AG04450 (cell line): ENCODE measurements around the gene WASHC3. TPM values are rescaled to one million over a fixed set of nuclear protein-coding genes. Genes with fewer than 3 reads are reported as not detected.

Source experiments
- CTCF ChIA-PET: fragments of 300-600, 350-600 bp; formaldehyde crosslinking; extraction: SDS; loops from one replicate; lab custom pipeline; 2022; ENCODE audit warnings: antibody characterized with exemption, inconsistent platforms; lab: Charles Lee
- POLR2A ChIA-PET: fragments of 350-600 bp; formaldehyde crosslinking; extraction: SDS; loops from one replicate; lab custom pipeline; 2021; ENCODE audit warnings: antibody characterized with exemption, inconsistent platforms; lab: Yijun Ruan, JAX
- DNase-seq: peaks from one replicate; pipeline ENCODE4 v3.0.0-alpha.2; 2011; ENCODE audit warnings: low read depth, low spot score
- H3K27ac ChIP-seq: one replicate; pipeline ENCODE4 v1.5.1; 2012; ENCODE audit warnings: low read depth, low read length, control low read depth
- H3K27me3 ChIP-seq: one replicate; pipeline ENCODE4 v1.6.0; 2012; ENCODE audit warnings: low read length; ENCODE audit not compliant: control insufficient read depth, insufficient read depth
- H3K4me3 ChIP-seq: 2 replicates; pipeline ENCODE4 v1.5.1; 2011; ENCODE audit warnings: mild to moderate bottlenecking, low read depth, low read length, control low read depth
- H3K9me3 ChIP-seq: 2 replicates; pipeline ENCODE4 v1.5.1; 2012; ENCODE audit warnings: low read length; ENCODE audit not compliant: control insufficient read depth, insufficient read depth
- polyA plus RNA-seq: library from polyadenylated mRNA; depleted of rRNA; stranded (reverse); fragments of >200 nt; gene quantifications from 2 replicates; pipeline ENCODE4 v1.2.3, GENCODE V29; 2011
- TF ChIP-seq, protein P1 (sequence below): IDR thresholded peaks from 2 replicates; pipeline ENCODE4 v1.5.1; 2011; ENCODE audit warnings: low read depth, low read length, control low read depth, inconsistent platforms

Gene WASHC3
- polyA plus RNA-seq, 1 experiment, result 93.8 TPM

DNA sequence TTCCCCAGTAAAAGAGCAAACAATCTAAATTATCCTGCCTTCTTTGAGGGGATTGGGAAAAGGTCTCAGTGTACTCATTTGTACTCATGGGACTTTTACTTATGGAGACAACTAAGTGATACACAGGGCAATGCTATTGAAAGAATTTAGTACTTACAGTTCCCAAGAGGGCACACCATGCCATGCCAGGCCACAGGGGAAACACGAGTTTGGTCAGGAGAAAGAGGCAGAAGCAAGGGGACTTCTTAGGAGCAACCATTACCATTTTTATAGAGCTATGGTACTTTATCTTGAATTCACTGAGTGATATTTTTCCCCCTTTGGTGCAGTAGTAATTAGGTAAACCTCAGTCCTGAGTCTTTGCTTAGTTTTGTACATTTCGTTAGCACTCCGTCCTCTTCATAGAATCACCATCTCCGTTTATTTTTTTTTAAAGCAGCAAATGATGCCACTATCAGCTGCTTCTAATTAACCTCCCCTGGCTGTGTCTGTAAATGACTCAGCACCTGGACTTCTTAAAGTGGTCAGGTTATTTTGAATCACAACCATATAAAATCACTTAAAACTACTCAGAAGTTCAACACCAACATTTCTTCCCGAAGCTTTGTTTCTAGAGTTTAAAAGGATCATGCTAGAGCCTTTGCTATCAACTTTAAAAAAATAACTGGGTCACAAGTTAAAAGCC lies 5.9 kb upstream of the WASHC3 start:
- DNase-seq, result no peak

DNA sequence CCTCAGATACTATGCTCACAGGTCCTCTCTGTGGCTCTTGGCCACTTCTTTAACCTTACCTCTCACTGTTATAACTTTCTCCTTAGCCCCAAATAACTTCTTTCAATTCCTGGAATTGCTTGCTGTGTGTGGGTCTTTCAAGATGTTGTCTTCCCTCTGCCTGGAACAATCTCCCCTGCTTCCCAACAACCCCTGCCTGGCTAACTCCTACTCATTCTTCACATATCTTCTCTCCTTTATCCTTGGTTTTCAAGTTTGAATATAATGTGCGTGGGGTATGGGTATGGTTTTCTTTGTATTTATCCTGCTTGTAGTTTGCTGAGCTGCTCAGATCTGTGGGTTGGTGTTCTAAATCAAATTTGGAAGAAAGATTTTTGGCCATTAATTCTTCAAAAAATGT lies 2.7 kb upstream of the WASHC3 start:
- Histone ChIP-seq H3K27ac (no peak overlapping the region), H3K27me3 (no peaks in the 10 kb centered on the region), H3K9me3 (no peaks in the 10 kb centered on the region), H3K4me3 (no peak overlapping the region)
- CTCF ChIA-PET, result no interaction called here
- POLR2A ChIA-PET, result no interaction called here
- no peak for DNase-seq
- TF ChIP-seq, protein P1, sequence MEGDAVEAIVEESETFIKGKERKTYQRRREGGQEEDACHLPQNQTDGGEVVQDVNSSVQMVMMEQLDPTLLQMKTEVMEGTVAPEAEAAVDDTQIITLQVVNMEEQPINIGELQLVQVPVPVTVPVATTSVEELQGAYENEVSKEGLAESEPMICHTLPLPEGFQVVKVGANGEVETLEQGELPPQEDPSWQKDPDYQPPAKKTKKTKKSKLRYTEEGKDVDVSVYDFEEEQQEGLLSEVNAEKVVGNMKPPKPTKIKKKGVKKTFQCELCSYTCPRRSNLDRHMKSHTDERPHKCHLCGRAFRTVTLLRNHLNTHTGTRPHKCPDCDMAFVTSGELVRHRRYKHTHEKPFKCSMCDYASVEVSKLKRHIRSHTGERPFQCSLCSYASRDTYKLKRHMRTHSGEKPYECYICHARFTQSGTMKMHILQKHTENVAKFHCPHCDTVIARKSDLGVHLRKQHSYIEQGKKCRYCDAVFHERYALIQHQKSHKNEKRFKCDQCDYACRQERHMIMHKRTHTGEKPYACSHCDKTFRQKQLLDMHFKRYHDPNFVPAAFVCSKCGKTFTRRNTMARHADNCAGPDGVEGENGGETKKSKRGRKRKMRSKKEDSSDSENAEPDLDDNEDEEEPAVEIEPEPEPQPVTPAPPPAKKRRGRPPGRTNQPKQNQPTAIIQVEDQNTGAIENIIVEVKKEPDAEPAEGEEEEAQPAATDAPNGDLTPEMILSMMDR, result no peak

More for the DNA sequence above, 5.9 kb upstream of the WASHC3 start:
- CTCF ChIA-PET, result interaction anchor here (0.5 to 0.7 kb wide), 3 partner anchors 12 to 307 kb away, joined by 3 to 4 read pairs (median 3); no protein-coding TSS in a partner anchor
- POLR2A ChIA-PET, result no interaction called here
- Histone ChIP-seq H3K9me3 (no peaks in the 10 kb centered on the region), H3K4me3 (no peak overlapping the region), H3K27me3 (no peaks in the 10 kb centered on the region), H3K27ac (no peak overlapping the region)
- TF ChIP-seq, protein P1, result no peak

DNA sequence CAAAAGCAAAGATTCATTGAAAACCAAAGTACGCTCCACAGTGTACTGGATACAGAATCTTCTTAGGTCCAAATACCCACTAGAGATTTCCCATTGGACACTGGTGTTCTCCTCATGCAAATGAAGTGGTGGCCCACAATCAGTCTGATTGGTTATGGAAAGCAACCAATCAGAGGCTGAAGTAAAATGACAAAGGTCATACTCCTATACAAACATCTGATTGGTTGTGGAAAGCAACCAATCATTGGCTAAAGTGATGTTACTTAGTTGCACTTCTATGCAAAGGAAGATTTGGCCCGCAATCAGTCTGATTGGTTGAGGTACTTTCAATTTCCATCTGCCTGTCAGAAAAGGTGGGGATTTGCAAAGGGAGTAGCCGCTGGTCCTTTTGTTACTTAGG lies 1.3 kb upstream of the WASHC3 start:
- no peak for DNase-seq
- Histone ChIP-seq H3K4me3 (no peak overlapping the region), H3K9me3 (no peaks in the 10 kb centered on the region), H3K27ac (no peak overlapping the region), H3K27me3 (no peaks in the 10 kb centered on the region)
- CTCF ChIA-PET, result no interaction called here
- TF ChIP-seq, protein P1, result no peak
- POLR2A ChIA-PET, result no interaction called here

DNA sequence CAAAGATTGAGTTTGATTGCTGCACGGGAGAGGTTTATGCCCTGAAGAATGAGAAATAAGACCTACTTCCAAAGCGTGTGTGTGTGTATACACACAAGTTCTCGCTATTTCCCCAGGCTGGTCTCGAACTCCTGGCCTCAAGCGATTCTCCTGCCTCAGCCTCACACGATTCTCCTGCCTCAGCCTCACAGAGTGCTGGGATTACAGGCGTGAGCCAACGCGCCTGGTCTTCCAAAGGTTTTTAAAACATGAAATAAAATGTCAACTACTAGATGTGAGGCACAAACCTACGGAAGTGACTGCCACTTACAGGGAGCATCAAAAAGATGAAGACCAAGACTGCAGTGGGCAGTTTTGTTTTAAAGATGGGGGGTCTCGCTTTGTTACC lies 622 bp upstream of the WASHC3 start:
- Histone ChIP-seq H3K27ac (no peak overlapping the region), H3K27me3 (no peaks in the 10 kb centered on the region), H3K9me3 (no peaks in the 10 kb centered on the region), H3K4me3 (peak overlapping the region; percentile 42)
- POLR2A ChIA-PET, result interaction anchor here (0.7 to 1.0 kb wide), 2 partner anchors 12 to 655 kb away, joined by 3 to 8 read pairs; partner anchors contain the start of gene ARL1
- CTCF ChIA-PET, result interaction anchor here (0.6 kb wide), 1 partner anchor 247 kb away, joined by 5 read pairs; no protein-coding TSS in a partner anchor
- TF ChIP-seq, protein P1, result no peak
- DNase-seq, result no peak

DNA sequence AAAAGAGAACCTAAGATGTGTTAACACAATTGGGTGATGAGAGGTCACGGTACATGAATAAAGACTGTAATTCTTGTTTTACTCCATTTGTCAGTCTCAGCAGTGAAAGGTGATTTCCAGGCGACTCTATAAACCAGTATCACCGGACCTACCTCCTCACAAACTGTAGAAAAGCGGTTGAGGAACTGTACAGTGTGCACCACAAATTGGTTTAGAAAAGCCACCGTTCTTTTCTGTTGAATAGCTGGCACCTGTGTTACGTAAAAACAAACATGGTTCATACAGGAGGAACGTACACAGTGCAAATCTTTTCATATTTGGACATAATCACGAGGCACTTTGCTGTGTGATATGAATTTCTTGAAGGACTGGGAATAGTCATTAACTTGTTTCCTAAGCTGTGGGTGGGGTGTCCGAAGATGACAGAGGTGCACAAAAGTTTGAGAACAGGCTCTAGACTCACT lies 663 bp downstream of the WASHC3 start:
- TF ChIP-seq, protein P1, result no peak
- H3K4me3 ChIP-seq, result peak overlapping the region; percentile 82
- DNase-seq, result no peak
- peak overlapping the region; percentile 25 for H3K27ac ChIP-seq
- no peaks in the 10 kb centered on the region for H3K9me3 ChIP-seq
- POLR2A ChIA-PET, result no interaction called here
- no peaks in the 10 kb centered on the region for H3K27me3 ChIP-seq
- CTCF ChIA-PET, result interaction anchor here (0.7 kb wide), 1 partner anchor 750 kb away, joined by 6 read pairs; no protein-coding TSS in a partner anchor
